ENCODE measurements around the gene TTC28.

Gene TTC28

GRCh38 chr22:28034760-28035401 lies 644.8 kb downstream of the TTC28 start:
- POLR2A ChIA-PET = interaction anchor here (0.6 to 0.9 kb wide), 2 partner anchors 15 to 1378 kb away, joined by 3 to 4 read pairs; no protein-coding TSS in a partner anchor
- Histone ChIP-seq H3K36me3 (ENCODE audit: control insufficient read depth in 2 of 2, insufficient read depth in 1 of 2, low read length in 2 of 2) (peaks cover 0 to 4% of the 10 kb centered on the region in 2 experiments; a peak in 1 of 3 replicates), H3K9me3 (ENCODE audit: control insufficient read depth, insufficient read depth, low read depth, low read length) (no peaks in the 10 kb centered on the region), H3K4me1 (ENCODE audit: control insufficient read depth, insufficient read depth, low read length) (peaks cover 19% of the 10 kb centered on the region), H3K4me3 (ENCODE audit: low read depth, low read length) (no peak overlapping the region), H3K27ac (ENCODE audit: extremely low read depth, low read depth, low read length) (peak overlapping the region; percentile 52)
- CTCF ChIA-PET = interaction anchor here (0.6 to 2.1 kb wide), 6 partner anchors 15 to 565 kb away, joined by 3 to 8 read pairs (median 3); no protein-coding TSS in a partner anchor
- TF ChIP-seq SP7 (tag by site-specific recombination; IDR thresholded peaks at IDR 0.05) (peak; percentile 83), GFI1B (tag by site-specific recombination; IDR thresholded peaks at IDR 0.05) (no peak), ZBTB44 (tag by site-specific recombination; IDR thresholded peaks at IDR 0.05) (peak; percentile 72; the same call in 1 of the 2 replicates), ZNF555 (tag by site-specific recombination; conservative IDR thresholded peaks at IDR 0.05) (no peak), YY1 (tag by site-specific recombination; IDR thresholded peaks at IDR 0.05) (peak; percentile 44; the same call in 1 of the 2 replicates), ZNF132 (tag by site-specific recombination; IDR thresholded peaks at IDR 0.05; ENCODE audit: borderline replicate concordance) (no peak), GLIS2 (tag by site-specific recombination; IDR thresholded peaks at IDR 0.05) (no peak), ZBTB20 (tag by site-specific recombination; IDR thresholded peaks at IDR 0.05) (peak; percentile 28; the same call in 1 of the 2 replicates), ZNF776 (tag by site-specific recombination; IDR thresholded peaks at IDR 0.05; ENCODE audit: borderline replicate concordance) (no peak), ZXDB (tag by site-specific recombination; IDR thresholded peaks at IDR 0.05) (peak; percentile 67), ZBTB8A (tag by site-specific recombination; IDR thresholded peaks at IDR 0.05) (peak; percentile 18; the same call in 1 of the 2 replicates), HOXC10 (CRISPR knock-in tag; IDR thresholded peaks at IDR 0.05) (0 out of 2 replicates have a peak, but pooled peaks have one; percentile 75), INSM2 (tag by site-specific recombination; IDR thresholded peaks at IDR 0.05) (0 out of 2 replicates have a peak, but pooled peaks have one; percentile 14), ZNF280C (tag by site-specific recombination; IDR thresholded peaks at IDR 0.05) (no peak), ZNF707 (tag by site-specific recombination; IDR thresholded peaks at IDR 0.05) (no peak), YY2 (tag by site-specific recombination; IDR thresholded peaks at IDR 0.05) (peak; percentile 63), ZNF677 (tag by site-specific recombination; IDR thresholded peaks at IDR 0.05) (no peak), OSR2 (tag by site-specific recombination; IDR thresholded peaks at IDR 0.05) (peak; percentile 85), ZSCAN5A (tag by site-specific recombination; IDR thresholded peaks at IDR 0.05) (no peak), PRDM2 (tag by site-specific recombination; IDR thresholded peaks at IDR 0.05; ENCODE audit: borderline replicate concordance) (no peak), ZNF843 (tag by site-specific recombination; IDR thresholded peaks at IDR 0.05) (peak; percentile 51; the same call in 1 of the 2 replicates), ZNF24 (tag by site-specific recombination; IDR thresholded peaks at IDR 0.05) (0 out of 2 replicates have a peak, but pooled peaks have one; percentile 22), ATF2 (tag by site-specific recombination; IDR thresholded peaks at IDR 0.05; ENCODE audit: low read depth) (0 out of 2 replicates have a peak, but pooled peaks have one; percentile 10)

Data from HEK293 (cell line).